Panc1 (cell line): Measurements from ENCODE around the gene PCDH1.

Experiments
- POLR2AphosphoS5 ChIP-seq: IDR thresholded peaks from 2 replicates; pipeline ENCODE4 v1.6.1; 2012; ENCODE audit warnings: mild to moderate bottlenecking, low read depth, low read length, moderate library complexity
- SIN3A ChIP-seq: IDR thresholded peaks from 2 replicates; pipeline ENCODE4 v1.6.1; 2012; ENCODE audit warnings: low read depth, mild to moderate bottlenecking, low read length, moderate library complexity, borderline replicate concordance; ENCODE audit not compliant: insufficient read depth
- TF ChIP-seq, protein P1 (sequence below): fragments of 450-650 bp; IDR thresholded peaks from 2 replicates; pipeline ENCODE4 v1.5.1; 2017; ENCODE audit warnings: mild to moderate bottlenecking
- TF ChIP-seq, protein P2 (sequence below), 2 experiments: IDR thresholded peaks; 2 replicates each; pipeline ENCODE4 v1.6.1; 2011 to 2012; ENCODE audit warnings: low read depth in 2 of 2, control low read depth in 1 of 2, low read length in 1 of 2, mild to moderate bottlenecking in 1 of 2, moderate library complexity in 1 of 2; ENCODE audit not compliant: insufficient read depth in 1 of 2

DNA sequence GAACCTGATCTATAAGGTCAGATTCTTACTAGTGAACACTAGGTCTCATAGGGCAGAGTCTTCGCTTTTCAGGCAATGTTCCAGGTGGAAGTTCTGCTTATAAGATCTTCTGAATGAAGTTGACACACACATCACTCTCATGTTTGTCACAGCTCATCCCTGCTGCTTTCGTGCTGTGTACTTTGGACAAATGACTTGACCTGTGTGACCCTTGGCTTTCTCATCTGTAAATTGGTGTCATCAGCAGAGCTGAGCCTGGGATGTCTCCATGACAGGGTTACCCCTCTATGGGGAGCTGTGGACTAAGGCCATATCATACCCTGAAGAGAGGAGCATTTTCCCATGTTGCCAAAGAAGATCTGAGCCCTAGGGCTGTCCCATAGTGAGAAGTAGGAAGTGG lies 48.2 kb upstream of the PCDH1 start:
- TF ChIP-seq, protein P1, sequence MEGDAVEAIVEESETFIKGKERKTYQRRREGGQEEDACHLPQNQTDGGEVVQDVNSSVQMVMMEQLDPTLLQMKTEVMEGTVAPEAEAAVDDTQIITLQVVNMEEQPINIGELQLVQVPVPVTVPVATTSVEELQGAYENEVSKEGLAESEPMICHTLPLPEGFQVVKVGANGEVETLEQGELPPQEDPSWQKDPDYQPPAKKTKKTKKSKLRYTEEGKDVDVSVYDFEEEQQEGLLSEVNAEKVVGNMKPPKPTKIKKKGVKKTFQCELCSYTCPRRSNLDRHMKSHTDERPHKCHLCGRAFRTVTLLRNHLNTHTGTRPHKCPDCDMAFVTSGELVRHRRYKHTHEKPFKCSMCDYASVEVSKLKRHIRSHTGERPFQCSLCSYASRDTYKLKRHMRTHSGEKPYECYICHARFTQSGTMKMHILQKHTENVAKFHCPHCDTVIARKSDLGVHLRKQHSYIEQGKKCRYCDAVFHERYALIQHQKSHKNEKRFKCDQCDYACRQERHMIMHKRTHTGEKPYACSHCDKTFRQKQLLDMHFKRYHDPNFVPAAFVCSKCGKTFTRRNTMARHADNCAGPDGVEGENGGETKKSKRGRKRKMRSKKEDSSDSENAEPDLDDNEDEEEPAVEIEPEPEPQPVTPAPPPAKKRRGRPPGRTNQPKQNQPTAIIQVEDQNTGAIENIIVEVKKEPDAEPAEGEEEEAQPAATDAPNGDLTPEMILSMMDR, result no peak
- no peak for TF ChIP-seq POLR2AphosphoS5
- TF ChIP-seq, protein P2, sequence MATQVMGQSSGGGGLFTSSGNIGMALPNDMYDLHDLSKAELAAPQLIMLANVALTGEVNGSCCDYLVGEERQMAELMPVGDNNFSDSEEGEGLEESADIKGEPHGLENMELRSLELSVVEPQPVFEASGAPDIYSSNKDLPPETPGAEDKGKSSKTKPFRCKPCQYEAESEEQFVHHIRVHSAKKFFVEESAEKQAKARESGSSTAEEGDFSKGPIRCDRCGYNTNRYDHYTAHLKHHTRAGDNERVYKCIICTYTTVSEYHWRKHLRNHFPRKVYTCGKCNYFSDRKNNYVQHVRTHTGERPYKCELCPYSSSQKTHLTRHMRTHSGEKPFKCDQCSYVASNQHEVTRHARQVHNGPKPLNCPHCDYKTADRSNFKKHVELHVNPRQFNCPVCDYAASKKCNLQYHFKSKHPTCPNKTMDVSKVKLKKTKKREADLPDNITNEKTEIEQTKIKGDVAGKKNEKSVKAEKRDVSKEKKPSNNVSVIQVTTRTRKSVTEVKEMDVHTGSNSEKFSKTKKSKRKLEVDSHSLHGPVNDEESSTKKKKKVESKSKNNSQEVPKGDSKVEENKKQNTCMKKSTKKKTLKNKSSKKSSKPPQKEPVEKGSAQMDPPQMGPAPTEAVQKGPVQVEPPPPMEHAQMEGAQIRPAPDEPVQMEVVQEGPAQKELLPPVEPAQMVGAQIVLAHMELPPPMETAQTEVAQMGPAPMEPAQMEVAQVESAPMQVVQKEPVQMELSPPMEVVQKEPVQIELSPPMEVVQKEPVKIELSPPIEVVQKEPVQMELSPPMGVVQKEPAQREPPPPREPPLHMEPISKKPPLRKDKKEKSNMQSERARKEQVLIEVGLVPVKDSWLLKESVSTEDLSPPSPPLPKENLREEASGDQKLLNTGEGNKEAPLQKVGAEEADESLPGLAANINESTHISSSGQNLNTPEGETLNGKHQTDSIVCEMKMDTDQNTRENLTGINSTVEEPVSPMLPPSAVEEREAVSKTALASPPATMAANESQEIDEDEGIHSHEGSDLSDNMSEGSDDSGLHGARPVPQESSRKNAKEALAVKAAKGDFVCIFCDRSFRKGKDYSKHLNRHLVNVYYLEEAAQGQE (IDR thresholded peaks at IDR 0.05; ENCODE audit: insufficient read depth in 1 of 2, low read depth in 2 of 2, low read length in 1 of 2), result no peak
- no peak for TF ChIP-seq SIN3A
